Lower leg skin (tissue), 4 donors: ENCODE results near the gene MOGAT3. TPM values are rescaled to one million over a fixed set of nuclear protein-coding genes. Genes with fewer than 3 reads are reported as not detected.
"Not testable (repeated sequence)": the region's sequence is repeated elsewhere in the genome, so short reads cannot be mapped to it uniquely, and the experiment has no call there.

Source experiments
- DNase-seq, 2 donors: peaks; one replicate each; pipeline ENCODE4 v3.0.0-alpha.2; 2019; ENCODE audit warnings: low spot score in 2 of 2
- H3K4me3 ChIP-seq: fragments of 200-600 bp; sonication (generic); 2 replicates; pipeline ENCODE4 v1.5.1; 2017; ENCODE audit warnings: mild to moderate bottlenecking, low read depth; ENCODE audit not compliant: poor library complexity, severe bottlenecking
- POLR2A ChIP-seq, 2 donors: fragments of 450-650 bp; IDR thresholded peaks; one replicate each; pipeline ENCODE4 v1.6.1; 2016 to 2017; ENCODE audit warnings: antibody characterized with exemption in 2 of 2, mild to moderate bottlenecking in 1 of 2, moderate library complexity in 1 of 2
- WGBS, 2 donors: methylation state at CpG; one replicate each; pipeline ENCODE4 v1.1.5; 2018; 5-methylcytosine and 5-hydroxymethylcytosine counted together
- intact Hi-C: fragments of 100-400 bp; cut with DNase I; formaldehyde crosslinking; loops from one replicate; pipeline ENCODE4 v1.15.0; 2023; ENCODE audit warnings: low total_unique reads
- total RNA-seq, 4 donors: library from RNA; depleted of rRNA; stranded (reverse); fragments of >200 nt; gene quantifications; one replicate each; pipeline ENCODE4 v1.1.0, GENCODE V29; 2016
- TF ChIP-seq, protein P1 (sequence below), 3 donors: fragments of 450-650 bp; IDR thresholded peaks; one replicate each; pipeline ENCODE4 v1.5.1; 2016; ENCODE audit warnings: antibody characterized with exemption in 3 of 3, mild to moderate bottlenecking in 3 of 3, moderate library complexity in 2 of 3

The MOGAT3 gene
- total RNA-seq, 4 donors from 2014 or later, result not detected

DNA sequence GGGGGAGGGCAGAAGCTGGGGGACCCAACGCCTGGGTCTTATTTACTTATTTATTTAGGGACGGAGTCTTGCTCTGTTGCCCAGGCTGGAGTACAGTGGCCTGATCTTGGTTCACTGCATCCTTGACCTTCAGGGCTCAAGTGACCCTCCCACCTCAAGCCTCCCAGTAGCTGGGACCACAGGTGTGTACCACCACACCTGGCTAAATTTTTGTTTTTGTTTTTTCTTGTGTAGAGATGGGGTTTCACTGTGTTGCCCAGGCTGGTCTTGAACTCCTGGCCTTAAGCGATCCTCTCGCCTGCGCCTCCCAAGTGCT, 1.7 kb upstream of the MOGAT3 start:
- TF ChIP-seq POLR2A (IDR thresholded peaks at IDR 0.05), result no peak
- TF ChIP-seq, protein P1, sequence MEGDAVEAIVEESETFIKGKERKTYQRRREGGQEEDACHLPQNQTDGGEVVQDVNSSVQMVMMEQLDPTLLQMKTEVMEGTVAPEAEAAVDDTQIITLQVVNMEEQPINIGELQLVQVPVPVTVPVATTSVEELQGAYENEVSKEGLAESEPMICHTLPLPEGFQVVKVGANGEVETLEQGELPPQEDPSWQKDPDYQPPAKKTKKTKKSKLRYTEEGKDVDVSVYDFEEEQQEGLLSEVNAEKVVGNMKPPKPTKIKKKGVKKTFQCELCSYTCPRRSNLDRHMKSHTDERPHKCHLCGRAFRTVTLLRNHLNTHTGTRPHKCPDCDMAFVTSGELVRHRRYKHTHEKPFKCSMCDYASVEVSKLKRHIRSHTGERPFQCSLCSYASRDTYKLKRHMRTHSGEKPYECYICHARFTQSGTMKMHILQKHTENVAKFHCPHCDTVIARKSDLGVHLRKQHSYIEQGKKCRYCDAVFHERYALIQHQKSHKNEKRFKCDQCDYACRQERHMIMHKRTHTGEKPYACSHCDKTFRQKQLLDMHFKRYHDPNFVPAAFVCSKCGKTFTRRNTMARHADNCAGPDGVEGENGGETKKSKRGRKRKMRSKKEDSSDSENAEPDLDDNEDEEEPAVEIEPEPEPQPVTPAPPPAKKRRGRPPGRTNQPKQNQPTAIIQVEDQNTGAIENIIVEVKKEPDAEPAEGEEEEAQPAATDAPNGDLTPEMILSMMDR (IDR thresholded peaks at IDR 0.05), result no peak
- no peak for DNase-seq
- H3K4me3 ChIP-seq, result no peak overlapping the region
- WGBS, 2 donors, result 90 to 92% methylated on average over 5 of the region's 5 CpGs
- intact Hi-C loops, result no loop called here

DNA sequence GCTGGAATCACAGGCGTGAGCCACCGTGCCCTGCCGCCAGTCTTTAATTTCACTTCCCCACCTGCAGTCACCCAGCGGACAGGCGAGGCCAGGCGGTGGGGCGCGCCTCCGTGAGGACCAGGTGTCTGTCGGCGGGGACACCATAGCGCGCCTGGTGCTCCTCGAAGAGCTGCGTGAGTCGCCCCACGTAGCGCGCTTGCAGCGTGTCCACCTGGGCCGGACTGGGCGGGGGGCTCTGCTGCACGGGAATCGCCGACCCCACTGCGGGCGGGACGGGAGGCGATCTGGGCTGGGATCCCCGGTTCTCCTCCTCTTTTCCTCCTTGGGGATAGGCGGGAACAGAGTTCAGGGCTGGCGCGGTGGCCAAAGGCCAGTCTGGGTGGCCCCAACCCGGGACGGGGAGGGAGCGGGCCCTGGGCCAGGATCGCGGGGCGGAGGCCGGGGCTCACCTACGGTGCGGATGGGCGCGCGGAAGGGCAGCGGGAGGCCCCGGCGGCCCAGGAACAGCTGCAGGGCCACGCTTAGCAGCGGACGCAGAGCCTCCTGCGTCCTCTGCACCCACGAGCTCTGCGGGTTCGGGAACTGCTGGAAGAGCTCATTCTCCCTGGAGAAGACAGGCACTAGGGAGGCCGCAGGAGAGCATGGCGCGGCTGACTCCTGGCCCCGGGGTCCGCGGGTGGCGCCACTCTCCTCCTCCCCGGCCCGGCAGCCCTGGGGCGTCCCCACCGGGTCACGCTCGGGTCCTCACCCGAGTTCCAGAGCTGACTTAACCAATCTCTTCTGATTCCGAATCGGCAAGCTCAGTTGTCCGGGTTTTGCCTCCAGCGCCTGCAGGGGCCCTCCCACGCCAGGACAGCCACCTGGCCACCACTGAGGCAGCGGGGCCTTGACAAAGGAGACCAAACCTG, 1.1 kb upstream of the MOGAT3 start:
- no peak for DNase-seq
- intact Hi-C loops, result no loop called here
- TF ChIP-seq POLR2A (IDR thresholded peaks at IDR 0.05), result no peak
- TF ChIP-seq, protein P1 (IDR thresholded peaks at IDR 0.05), result no peak
- no peak overlapping the region for H3K4me3 ChIP-seq
- 9 to 11% methylated on average over 46 to 65 of the region's 75 CpGs for WGBS, 2 donors

DNA sequence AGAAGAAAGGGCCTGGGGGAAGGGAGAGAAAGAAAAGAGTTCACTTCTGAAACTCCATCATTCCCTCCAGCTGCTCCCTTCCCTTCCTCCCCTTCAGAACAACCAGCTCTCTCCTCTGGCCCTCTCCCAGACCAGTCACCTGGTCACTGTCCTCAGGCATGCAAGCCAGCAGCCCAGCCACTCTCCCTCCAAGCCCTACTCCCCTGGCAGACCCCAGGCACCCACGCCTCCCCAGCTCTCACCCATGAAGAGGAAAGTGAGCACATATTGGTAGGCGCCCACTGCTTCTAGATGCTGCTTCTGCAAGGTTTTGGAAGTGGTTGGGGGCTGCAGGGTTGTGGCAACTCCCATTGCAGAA, 353 bp downstream of the MOGAT3 start:
- intact Hi-C loops, result no loop called here
- DNase-seq, result no peak
- H3K4me3 ChIP-seq, result no peak overlapping the region
- 80% methylated on average over 2 of the region's 2 CpGs for WGBS, 2 donors
- no peak for TF ChIP-seq POLR2A (IDR thresholded peaks at IDR 0.05)
- TF ChIP-seq, protein P1 (IDR thresholded peaks at IDR 0.05), result no peak

DNA sequence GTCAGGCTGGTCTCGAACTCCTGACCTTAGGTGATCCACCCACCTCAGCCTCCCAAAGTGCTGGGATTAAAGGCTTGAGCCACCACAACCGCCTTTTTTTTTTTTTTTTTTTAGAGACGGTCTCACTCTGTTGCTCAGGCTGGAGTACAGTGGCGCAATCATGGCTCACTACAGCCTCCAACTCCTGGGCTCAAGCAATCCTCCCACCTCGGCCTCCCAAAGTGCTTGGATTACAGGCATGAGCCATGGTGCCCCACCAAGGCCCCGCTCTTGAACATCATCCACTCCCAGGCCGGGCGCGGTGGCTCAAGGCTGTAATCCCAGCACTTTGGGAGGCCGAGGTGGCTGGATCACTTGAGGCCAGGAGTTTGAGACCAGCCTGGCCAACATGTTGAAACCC, 1.3 kb downstream of the MOGAT3 start:
- intact Hi-C loops, result not testable (repeated sequence)

DNA sequence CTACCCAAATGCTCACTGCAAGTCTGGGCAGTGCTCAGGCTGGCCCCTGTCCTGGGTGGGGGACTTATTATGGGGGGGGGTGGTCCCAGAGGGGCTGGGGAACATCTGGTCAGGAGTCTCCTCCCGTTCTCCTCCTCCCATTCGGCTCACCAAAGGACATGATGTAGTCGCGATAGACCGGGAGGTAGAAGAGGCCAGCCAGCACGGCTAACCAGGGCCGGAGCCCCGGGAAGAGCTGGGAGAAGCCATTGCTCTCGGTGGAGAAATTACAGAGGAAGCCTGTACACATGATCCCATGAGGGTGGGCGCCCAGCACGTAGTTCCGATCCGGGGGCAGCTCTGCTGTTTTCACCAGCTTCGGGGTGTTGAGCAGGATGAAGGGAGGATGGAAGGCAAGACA, 2.4 kb downstream of the MOGAT3 start:
- 68 to 72% methylated on average over 14 of the region's 14 CpGs for WGBS, 2 donors
- TF ChIP-seq, protein P1 (IDR thresholded peaks at IDR 0.05), result no peak
- no peak for TF ChIP-seq POLR2A (IDR thresholded peaks at IDR 0.05)
- intact Hi-C loops, result no loop called here
- DNase-seq, result no peak
- no peak overlapping the region for H3K4me3 ChIP-seq

More for the DNA sequence above, 1.3 kb downstream of the MOGAT3 start:
- 92 to 94% methylated on average over 10 of the region's 10 CpGs for WGBS, 2 donors
- H3K4me3 ChIP-seq, DNase-seq: not testable (repeated sequence)

DNA sequence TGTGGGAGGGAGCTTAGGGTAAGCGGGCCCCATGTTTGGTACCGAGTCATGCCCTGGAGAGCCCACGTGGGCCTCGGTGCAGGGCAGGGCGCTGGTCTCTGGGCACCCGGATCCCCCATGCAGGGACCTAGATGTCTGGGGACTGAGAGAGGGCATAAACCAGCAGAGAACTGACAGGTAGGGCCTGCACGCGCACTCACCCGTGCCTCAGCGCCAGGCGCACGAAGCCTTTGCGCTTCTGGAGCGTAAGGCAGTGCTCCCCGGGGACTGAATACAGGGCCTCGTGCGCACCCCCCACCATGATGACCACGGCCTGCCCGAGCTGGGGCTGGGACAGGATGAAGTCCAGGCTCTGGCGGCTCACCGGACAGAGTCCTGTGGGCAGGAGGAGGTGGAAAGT, 2.8 kb downstream of the MOGAT3 start:
- TF ChIP-seq, protein P1 (IDR thresholded peaks at IDR 0.05), result no peak
- TF ChIP-seq POLR2A (IDR thresholded peaks at IDR 0.05), result no peak
- no peak overlapping the region for H3K4me3 ChIP-seq
- DNase-seq, result no peak
- intact Hi-C loops, result no loop called here
- 83 to 84% methylated on average over 20 to 21 of the region's 21 CpGs for WGBS, 2 donors
